Activated CD8-positive, alpha-beta memory T cell treated with anti-CD3 and anti-CD28 coated beads for 36 hours (primary cell): ENCODE results near the gene NHLRC3. TPM values are rescaled to one million over a fixed set of nuclear protein-coding genes. Genes with fewer than 3 reads are reported as not detected.
"Not testable (repeated sequence)": the region's sequence is repeated elsewhere in the genome, so short reads cannot be mapped to it uniquely, and the experiment has no call there.

Experiments used
- CTCF ChIA-PET: fragments of 350-600 bp; sonication (Branson Sonifier 250); formaldehyde crosslinking; loops from one replicate; lab custom pipeline; 2021; ENCODE audit warnings: antibody characterized with exemption; lab: Charles Lee
- POLR2A ChIA-PET: fragments of 350-600 bp; sonication (Branson Sonifier 250); formaldehyde crosslinking; loops from one replicate; lab custom pipeline; 2021; ENCODE audit warnings: antibody characterized with exemption; lab: Charles Lee
- total RNA-seq, 2 experiments: library from RNA; stranded (reverse); gene quantifications; one replicate each; pipeline ENCODE4 v1.2.3, GENCODE V29; 2021

The NHLRC3 gene
- total RNA-seq, 2 experiments from 2014 or later: 16.5 to 17.1 TPM

GRCh38 chr13:39038569-39039030, 344 bp downstream of the NHLRC3 start:
- POLR2A ChIA-PET: no interaction called here

GRCh38 chr13:39039041-39039440, 785 bp downstream of the NHLRC3 start:
- ChIA-PET POLR2A (no interaction called here), CTCF (interaction anchor here (1.0 kb wide), 1 partner anchor 577 kb away, joined by 4 read pairs; no protein-coding TSS in a partner anchor)

More at GRCh38 chr13:39038569-39039030, 344 bp downstream of the NHLRC3 start:
- CTCF ChIA-PET: interaction anchor here (1.0 kb wide), 1 partner anchor 577 kb away, joined by 4 read pairs; no protein-coding TSS in a partner anchor

- POLR2A ChIA-PET: no interaction called here
- CTCF ChIA-PET: interaction anchor here (0.7 kb wide), 2 partner anchors 573 to 871 kb away, joined by 3 read pairs; no protein-coding TSS in a partner anchor
Observed at GRCh38 chr13:39040206-39040605, 1.9 kb downstream of the NHLRC3 start.

GRCh38 chr13:39044536-39044935, 6.3 kb downstream of the NHLRC3 start:
- ChIA-PET CTCF (no interaction called here), POLR2A (no interaction called here)

DNA sequence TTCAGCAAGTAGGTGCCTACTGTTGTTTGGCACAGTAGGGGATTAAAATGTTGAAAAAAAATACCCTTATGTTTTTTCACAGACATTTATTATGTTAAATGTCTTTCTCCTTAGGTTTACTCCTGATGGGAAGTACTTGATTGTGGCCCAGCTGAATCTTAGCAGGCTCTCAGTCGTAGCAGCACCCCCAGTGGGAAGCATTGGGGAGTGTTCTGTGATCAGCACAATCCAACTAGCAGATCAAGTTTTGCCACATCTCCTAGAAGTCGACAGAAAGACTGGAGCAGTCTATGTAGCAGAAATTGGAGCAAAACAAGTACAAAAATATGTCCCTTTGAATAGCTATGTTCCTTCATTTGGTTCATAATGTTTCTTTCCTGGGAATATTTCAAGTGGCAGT, 9.3 kb downstream of the NHLRC3 start:
- CTCF ChIA-PET: no interaction called here
- POLR2A ChIA-PET: no interaction called here

GRCh38 chr13:39048806-39049205, 10.6 kb downstream of the NHLRC3 start:
- ChIA-PET POLR2A (no interaction called here), CTCF (interaction anchor here (0.6 to 1.2 kb wide), 3 partner anchors 214 to 1020 kb away, joined by 3 to 4 read pairs (median 4); no protein-coding TSS in a partner anchor)

GRCh38 chr13:39049274-39049673, 11.0 kb downstream of the NHLRC3 start:
- ChIA-PET POLR2A (no interaction called here), CTCF (interaction anchor here (1.2 kb wide), 1 partner anchor 564 kb away, joined by 4 read pairs; no protein-coding TSS in a partner anchor)

DNA sequence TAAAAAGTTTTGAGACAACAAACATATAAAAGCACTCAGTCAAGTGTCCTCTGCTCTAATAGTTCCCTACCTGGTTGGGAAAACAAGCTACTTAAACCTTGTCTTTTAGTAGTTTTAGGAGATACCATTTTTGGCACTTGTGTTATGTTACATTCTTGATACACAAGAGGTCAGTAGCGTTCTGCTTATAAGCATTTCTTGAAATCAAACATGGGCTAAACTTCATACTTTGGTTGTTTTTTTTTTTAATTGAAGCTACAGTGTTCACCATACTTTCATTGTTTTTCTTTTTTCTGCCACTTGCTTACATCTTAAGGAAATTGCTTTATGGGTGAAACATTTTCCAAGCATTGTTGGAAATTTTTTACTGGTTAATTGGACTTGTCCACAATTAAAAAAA, 12.9 kb downstream of the NHLRC3 start:
- POLR2A ChIA-PET: no interaction called here
- CTCF ChIA-PET: interaction anchor here (0.7 to 1.6 kb wide), 2 partner anchors 565 to 569 kb away, joined by 3 to 4 read pairs; no protein-coding TSS in a partner anchor

- CTCF ChIA-PET: interaction anchor here (1.1 kb wide), 1 partner anchor 563 kb away, joined by 3 read pairs; no protein-coding TSS in a partner anchor
- POLR2A ChIA-PET: no interaction called here
Observed at GRCh38 chr13:39052944-39053343, 14.7 kb downstream of the NHLRC3 start.

- CTCF ChIA-PET: interaction anchor here (1.1 kb wide), 1 partner anchor 562 kb away, joined by 3 read pairs; no protein-coding TSS in a partner anchor
- POLR2A ChIA-PET: no interaction called here
Observed at GRCh38 chr13:39054112-39054511, 15.9 kb downstream of the NHLRC3 start.

DNA sequence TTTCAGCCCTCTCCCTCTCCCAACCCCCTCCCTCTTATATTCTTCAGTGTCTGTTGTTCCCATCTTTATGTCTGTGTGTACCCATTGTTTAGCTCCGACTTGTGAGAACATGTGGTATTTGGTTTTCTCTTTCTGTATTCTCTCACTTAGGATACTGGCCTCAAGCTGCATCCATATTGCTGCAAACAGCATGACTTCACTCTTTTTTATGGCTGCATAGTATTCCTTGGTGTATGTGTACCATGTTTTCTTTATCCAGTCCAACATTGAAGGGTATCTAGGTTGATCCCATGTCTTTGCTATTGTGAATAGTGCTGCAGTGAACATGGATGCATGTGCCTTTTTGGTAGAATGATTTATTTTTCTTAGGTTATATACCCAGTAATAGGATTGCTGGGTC, 17.8 kb downstream of the NHLRC3 start:
- ChIA-PET POLR2A (no interaction called here), CTCF (no interaction called here)

GRCh38 chr13:39058040-39058439, 19.8 kb downstream of the NHLRC3 start:
- CTCF ChIA-PET: no interaction called here
- POLR2A ChIA-PET: no interaction called here

DNA sequence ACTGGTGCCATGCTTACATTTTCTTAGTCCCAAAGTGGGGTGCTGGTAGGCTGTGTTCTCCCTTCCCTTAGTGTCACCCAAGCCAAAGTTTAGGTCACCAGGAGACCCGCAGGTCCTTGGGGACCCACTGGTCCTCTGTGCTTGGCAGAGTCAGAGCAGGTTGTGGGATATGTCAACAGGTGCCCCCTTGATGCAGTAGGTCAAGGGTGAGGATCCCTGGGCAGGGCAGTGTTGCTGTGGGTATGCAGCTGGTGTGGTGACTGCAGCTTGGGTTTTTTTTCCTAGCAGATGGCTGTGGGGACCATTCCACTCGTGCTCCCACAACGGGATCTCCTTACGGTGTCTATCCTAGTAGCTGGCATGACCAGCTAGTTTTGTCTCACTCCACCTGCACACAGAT, 23.7 kb downstream of the NHLRC3 start:
- POLR2A ChIA-PET: no interaction called here
- CTCF ChIA-PET: no interaction called here

GRCh38 chr13:39072842-39073241, 34.6 kb downstream of the NHLRC3 start:
- POLR2A ChIA-PET: no interaction called here
- CTCF ChIA-PET: interaction anchor here (0.5 kb wide), 1 partner anchor 1615 kb away, joined by 3 read pairs; no protein-coding TSS in a partner anchor

DNA sequence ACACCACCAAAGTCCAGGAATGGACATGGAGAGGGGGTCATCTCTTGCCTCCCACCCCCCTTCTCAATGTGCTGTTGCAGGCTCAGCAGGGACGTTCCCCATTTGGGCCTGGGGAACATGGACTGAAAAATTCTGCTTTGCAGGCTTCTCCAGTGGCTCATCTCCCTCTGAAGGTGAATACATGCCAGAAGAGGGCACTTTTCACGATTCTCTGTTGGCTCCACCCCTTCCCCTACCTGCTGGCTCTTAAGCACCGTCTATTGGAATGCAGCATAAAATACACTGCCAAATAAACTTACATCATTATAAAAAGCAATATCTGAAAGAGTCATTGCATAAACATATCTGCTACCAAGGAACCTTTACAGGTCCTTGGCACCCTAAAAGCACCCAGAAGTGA, 35.7 kb downstream of the NHLRC3 start:
- CTCF ChIA-PET: no interaction called here
- POLR2A ChIA-PET: no interaction called here

GRCh38 chr13:39086251-39086945, 48.1 kb downstream of the NHLRC3 start:
- CTCF ChIA-PET, POLR2A ChIA-PET: not testable (repeated sequence)

- POLR2A ChIA-PET: no interaction called here
- CTCF ChIA-PET: no interaction called here
Observed at GRCh38 chr13:39091586-39091985, 53.3 kb downstream of the NHLRC3 start.

DNA sequence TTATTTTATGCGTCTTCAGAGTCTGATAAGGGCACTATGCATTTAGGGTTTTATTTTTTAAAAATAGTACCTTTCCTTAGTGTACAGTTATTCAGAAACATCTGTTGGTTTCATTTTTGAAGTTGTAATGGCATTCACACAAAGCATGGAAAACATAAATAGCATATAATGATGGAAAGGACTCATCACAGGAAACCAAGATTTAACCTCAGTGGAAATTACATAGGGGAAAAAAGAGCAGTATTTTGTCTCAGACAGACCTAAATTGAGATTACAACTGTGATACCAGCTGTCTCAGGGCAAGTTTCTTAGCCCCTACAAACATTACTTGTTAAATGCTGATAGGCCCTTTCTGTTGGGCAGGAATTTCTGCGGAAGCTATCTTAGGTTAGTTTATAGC, 57.2 kb downstream of the NHLRC3 start:
- CTCF ChIA-PET: no interaction called here
- POLR2A ChIA-PET: no interaction called here

GRCh38 chr13:39099231-39099630, 61.0 kb downstream of the NHLRC3 start:
- ChIA-PET CTCF (no interaction called here), POLR2A (no interaction called here)
